Left ventricle myocardium inferior (tissue), 1 donor: ENCODE measurements around the gene NUP50. TPM values are rescaled to one million over a fixed set of nuclear protein-coding genes. Genes with fewer than 3 reads are reported as not detected.
A peak's percentile ranks its signal among the peaks of the same experiment; 100 is the strongest.

Source experiments
- DNase-seq: peaks from one replicate; pipeline ENCODE4 v3.0.0-alpha.2; 2020
- H3K27ac ChIP-seq: fragments of 200-600 bp; replicated peaks from 2 replicates; pipeline ENCODE4 v1.8.0; 2021
- H3K27me3 ChIP-seq: fragments of 200-600 bp; 2 replicates; pipeline ENCODE4 v1.8.0; 2021; ENCODE audit warnings: low read depth
- H3K36me3 ChIP-seq: fragments of 200-600 bp; 2 replicates; pipeline ENCODE4 v1.8.0; 2021
- H3K4me1 ChIP-seq: fragments of 200-600 bp; 2 replicates; pipeline ENCODE4 v1.8.0; 2021
- H3K4me3 ChIP-seq: fragments of 200-600 bp; 2 replicates; pipeline ENCODE4 v1.8.0; 2021; ENCODE audit warnings: mild to moderate bottlenecking, moderate library complexity
- H3K9me3 ChIP-seq: fragments of 200-600 bp; replicated peaks from 2 replicates; pipeline ENCODE4 v1.8.0; 2021
- CTCF ChIP-seq: fragments of 200-600 bp; IDR thresholded peaks from 2 replicates; pipeline ENCODE4 v1.8.0; 2021; ENCODE audit warnings: antibody characterized with exemption, mild to moderate bottlenecking, borderline replicate concordance
- intact Hi-C: fragments of 100-400 bp; cut with micrococcal nuclease; formaldehyde crosslinking; loops from one replicate; pipeline ENCODE4 v1.11.0; 2022
- long read RNA-seq: library from polyadenylated mRNA; unstranded; transcript quantifications from one replicate; pipeline ENCODE4 v2.0.0, GENCODE V29; 2021
- total RNA-seq: library from RNA; stranded (reverse); fragmentation: NEBNext Ultra II Directional; extraction: Animal tissue kit (Norgen Biotek cat#: 25700); gene quantifications from one replicate; pipeline ENCODE4 v1.2.1, GENCODE V29; 2021
- donor health status: DM: no; HTN: yes; CAD: no; lungs with severe emphysema.

Gene NUP50
- 12.9 TPM for total RNA-seq
- long read RNA-seq, full-length matches to known transcripts = 31 of 37 reads
- long read RNA-seq, partial matches to known transcripts = 2 of 37 reads
- long read RNA-seq, other reads (novel, unspliced or antisense) = 4 of 37 reads

- no peaks in the 10 kb centered on the region for H3K27me3 ChIP-seq
- H3K36me3 ChIP-seq = peaks cover 17% of the 10 kb centered on the region
- H3K4me3 ChIP-seq = peak within 1 kb of the TSS; percentile 84
- peak within 1 kb of the TSS; percentile 88 for H3K27ac ChIP-seq
- intact Hi-C loops = no loop called here
- peak; percentile 96 for DNase-seq
- H3K9me3 ChIP-seq = no peaks in the 10 kb centered on the region
- peaks cover 58% of the 10 kb centered on the region for H3K4me1 ChIP-seq
- TF ChIP-seq CTCF = no peak
These were observed at the start of gene NUP50 for GRCh38 chr22:45163451-45164269. Gene NUP50 (plus strand): TSS chr22:45163925. CDS start chr22:45168178, 4,253 bp downstream.

- intact Hi-C loops = no loop called here
- H3K9me3 ChIP-seq = peaks cover 13% of the 10 kb centered on the region
- peaks cover 42% of the 10 kb centered on the region for H3K27me3 ChIP-seq
- TF ChIP-seq CTCF = no peak
- no peak overlapping the region for H3K4me3 ChIP-seq
- H3K27ac ChIP-seq = no peak overlapping the region
- H3K4me1 ChIP-seq = no peaks in the 10 kb centered on the region
- no peak for DNase-seq
- H3K36me3 ChIP-seq = no peaks in the 10 kb centered on the region
These were observed 43.3 kb upstream of the NUP50 start for GRCh38 chr22:45120440-45120839.

GRCh38 chr22:45120931-45121330 lies 42.8 kb upstream of the NUP50 start:
- TF ChIP-seq CTCF = no peak
- H3K4me1 ChIP-seq = no peaks in the 10 kb centered on the region
- intact Hi-C loops = no loop called here
- DNase-seq = no peak
- no peak overlapping the region for H3K27ac ChIP-seq
- H3K4me3 ChIP-seq = no peak overlapping the region
- peaks cover 13% of the 10 kb centered on the region for H3K9me3 ChIP-seq
- no peaks in the 10 kb centered on the region for H3K36me3 ChIP-seq
- H3K27me3 ChIP-seq = peaks cover 43% of the 10 kb centered on the region

- H3K4me1 ChIP-seq = no peaks in the 10 kb centered on the region
- intact Hi-C loops = no loop called here
- H3K4me3 ChIP-seq = no peak overlapping the region
- H3K36me3 ChIP-seq = no peaks in the 10 kb centered on the region
- no peak overlapping the region for H3K27ac ChIP-seq
- TF ChIP-seq CTCF = no peak
- peaks cover 73% of the 10 kb centered on the region for H3K27me3 ChIP-seq
- DNase-seq = no peak
- H3K9me3 ChIP-seq = peaks cover 4% of the 10 kb centered on the region
These were observed 39.4 kb upstream of the NUP50 start for GRCh38 chr22:45124176-45124847.

GRCh38 chr22:45125188-45125587 lies 38.5 kb upstream of the NUP50 start:
- Histone ChIP-seq H3K27me3 (peaks cover 73% of the 10 kb centered on the region), H3K27ac (no peak overlapping the region), H3K4me1 (no peaks in the 10 kb centered on the region), H3K36me3 (no peaks in the 10 kb centered on the region), H3K9me3 (no peaks in the 10 kb centered on the region), H3K4me3 (no peak overlapping the region)
- no peak for TF ChIP-seq CTCF
- DNase-seq = no peak
- intact Hi-C loops = no loop called here
